Natural killer cell (primary cell): ENCODE measurements around the gene AP2B1. TPM values are rescaled to one million over a fixed set of nuclear protein-coding genes. Genes with fewer than 3 reads are reported as not detected.

Experiments used
- ATAC-seq, 3 donors: fragments of 150-1000 bp in 2 of 3; fragments of 200-7000 bp in 1 of 3; cut with Tn5 transposase; 1 replicate in 1 of 3; 2 replicates in 2 of 3; pipeline ENCODE4 v1.10.0; 2021; ENCODE audit warnings: mild to moderate bottlenecking in 2 of 3, moderate library complexity in 2 of 3
- DNase-seq, 2 donors: peaks; one replicate each; pipeline versions ENCODE4 v3.0.0 to v3.0.0-alpha.2; 2013 to 2021; ENCODE audit warnings: mixed read lengths in 1 of 2
- H3K27ac ChIP-seq: one replicate; pipeline ENCODE4 v1.5.1; 2013; ENCODE audit warnings: mild to moderate bottlenecking, low read length
- H3K27me3 ChIP-seq: one replicate; pipeline ENCODE4 v1.6.1; 2013; ENCODE audit warnings: low read length; ENCODE audit not compliant: control insufficient read depth, insufficient read depth
- H3K36me3 ChIP-seq: one replicate; pipeline ENCODE4 v1.6.1; 2013; ENCODE audit warnings: low read length; ENCODE audit not compliant: control insufficient read depth, insufficient read depth
- H3K4me1 ChIP-seq: one replicate; pipeline ENCODE4 v1.6.1; 2013; ENCODE audit warnings: low read length; ENCODE audit not compliant: control insufficient read depth, insufficient read depth
- H3K4me3 ChIP-seq: one replicate; pipeline ENCODE4 v1.5.1; 2013; ENCODE audit warnings: low read length
- H3K9me3 ChIP-seq: one replicate; pipeline ENCODE4 v1.6.1; 2013; ENCODE audit warnings: low read length; ENCODE audit not compliant: control insufficient read depth, insufficient read depth
- H3K27ac Mint-ChIP-seq, 2 donors: one replicate each; pipeline ENCODE4 v1.8.0; 2022; ENCODE audit warnings: mild to moderate bottlenecking in 2 of 2, mixed read lengths in 2 of 2, moderate library complexity in 1 of 2
- H3K27me3 Mint-ChIP-seq, 2 donors: one replicate each; pipeline ENCODE4 v1.8.0; 2022; ENCODE audit warnings: low read depth in 2 of 2, mixed read lengths in 2 of 2
- H3K36me3 Mint-ChIP-seq: one replicate; pipeline ENCODE4 v1.8.0; 2022; ENCODE audit warnings: mixed read lengths
- H3K4me1 Mint-ChIP-seq, 2 donors: one replicate each; pipeline ENCODE4 v1.8.0; 2022; ENCODE audit warnings: mixed read lengths in 2 of 2
- H3K4me3 Mint-ChIP-seq: one replicate; pipeline ENCODE4 v1.8.0; 2022; ENCODE audit warnings: mild to moderate bottlenecking, moderate library complexity, mixed read lengths
- H3K9me3 Mint-ChIP-seq, 2 donors: one replicate each; pipeline ENCODE4 v1.8.0; 2022; ENCODE audit warnings: mixed read lengths in 2 of 2
- CTCF ChIP-seq: fragments of 200-600 bp; IDR thresholded peaks from one replicate; pipeline ENCODE4 v1.8.0; 2022; ENCODE audit warnings: antibody characterized with exemption
- WGBS: methylation state at CpG from one replicate; pipeline ENCODE4 v1.1.7; 2013; ENCODE audit warnings: missing lambda C conversion rate; ENCODE audit not compliant: insufficient coverage; 5-methylcytosine and 5-hydroxymethylcytosine counted together
- intact Hi-C: fragments of 100-400 bp; cut with micrococcal nuclease; formaldehyde crosslinking; loops from one replicate; pipeline ENCODE4 v1.14.2; 2022
- total RNA-seq, 4 donors: library from RNA; stranded (reverse); fragments of 120-200 nt in 1 of 4; gene quantifications; one replicate each; pipeline versions ENCODE4 v1.2.3 to v1.2.4, GENCODE V29; 2013 to 2022

The AP2B1 gene
- total RNA-seq, 3 donors from 2014 or later (not counting 1 experiment from before 2014, with no cell fraction given): 111 to 148 (median 139) TPM

- Histone ChIP-seq H3K4me3 (no peak within 1 kb of the TSS), H3K27me3 (no peaks in the 10 kb centered on the region), H3K36me3 (no peaks in the 10 kb centered on the region), H3K27ac (no peak within 1 kb of the TSS), H3K9me3 (no peaks in the 10 kb centered on the region), H3K4me1 (peaks cover 15% of the 10 kb centered on the region)
- Mint-ChIP-seq H3K27ac (no peak within 1 kb of the TSS), H3K4me3 (no peak within 1 kb of the TSS), H3K9me3 (no peaks in the 10 kb centered on the region), H3K4me1 (peaks cover 6 to 9% of the 10 kb centered on the region in 2 donors), H3K36me3 (no peaks in the 10 kb centered on the region), H3K27me3 (no peaks in the 10 kb centered on the region)
- no CpG with 5 or more reads among the region's 1 CpG for WGBS
- intact Hi-C loops: no loop called here
- no peak for DNase-seq
- no peak for ATAC-seq
- no peak for TF ChIP-seq CTCF
Observed at GRCh38 chr17:35760587-35760986, 173.5 kb downstream of the AP2B1 start, which contains the start of gene C17orf50. C17orf50 (plus strand) TSS chr17:35760887; CDS start chr17:35760942, 55 bp downstream.

GRCh38 chr17:35761601-35762000 is 174.5 kb downstream of the AP2B1 start:
- Mint-ChIP-seq H3K27ac (no peak overlapping the region), H3K4me3 (no peak overlapping the region), H3K4me1 (peaks cover 6 to 9% of the 10 kb centered on the region in 2 donors), H3K27me3 (no peaks in the 10 kb centered on the region), H3K36me3 (no peaks in the 10 kb centered on the region), H3K9me3 (no peaks in the 10 kb centered on the region)
- 91% methylated on average over 5 of the region's 5 CpGs for WGBS
- intact Hi-C loops: no loop called here
- Histone ChIP-seq H3K4me3 (no peak overlapping the region), H3K27ac (no peak overlapping the region), H3K9me3 (no peaks in the 10 kb centered on the region), H3K27me3 (no peaks in the 10 kb centered on the region), H3K36me3 (no peaks in the 10 kb centered on the region), H3K4me1 (peaks cover 15% of the 10 kb centered on the region)
- TF ChIP-seq CTCF: no peak
- DNase-seq (no peak), ATAC-seq (no peak)

- peak overlapping the region; percentile 83 for H3K4me3 ChIP-seq
- WGBS: 32% methylated on average over 17 of the region's 17 CpGs
- no peak for DNase-seq
- Mint-ChIP-seq H3K4me1 (peaks cover 6 to 9% of the 10 kb centered on the region in 2 donors), H3K36me3 (no peaks in the 10 kb centered on the region), H3K27me3 (peaks cover 5 to 7% of the 10 kb centered on the region in 2 donors), H3K4me3 (peak overlapping the region; percentile 95), H3K9me3 (no peaks in the 10 kb centered on the region), H3K27ac (peak overlapping the region; percentile 38 to 88)
- peak overlapping the region; percentile 65 for H3K27ac ChIP-seq
- H3K4me1 ChIP-seq: peaks cover 15% of the 10 kb centered on the region
- no peak for ATAC-seq
- no peaks in the 10 kb centered on the region for H3K9me3 ChIP-seq
- no peaks in the 10 kb centered on the region for H3K27me3 ChIP-seq
- no peak for TF ChIP-seq CTCF
- intact Hi-C loops: loop anchor here (1.0 kb wide), 1 partner anchor 46 kb away; the partner anchor contains the start of gene TAF15
- no peaks in the 10 kb centered on the region for H3K36me3 ChIP-seq
Observed at GRCh38 chr17:35763767-35764122, 176.6 kb downstream of the AP2B1 start.
